Left hindlimb (tissue), 1 donor: ENCODE data around the gene TRAPPC6A.

Experiments
- DNase-seq: peaks from one replicate; pipeline ENCODE4 v3.0.0-alpha.2; 2018

The TRAPPC6A gene

DNA sequence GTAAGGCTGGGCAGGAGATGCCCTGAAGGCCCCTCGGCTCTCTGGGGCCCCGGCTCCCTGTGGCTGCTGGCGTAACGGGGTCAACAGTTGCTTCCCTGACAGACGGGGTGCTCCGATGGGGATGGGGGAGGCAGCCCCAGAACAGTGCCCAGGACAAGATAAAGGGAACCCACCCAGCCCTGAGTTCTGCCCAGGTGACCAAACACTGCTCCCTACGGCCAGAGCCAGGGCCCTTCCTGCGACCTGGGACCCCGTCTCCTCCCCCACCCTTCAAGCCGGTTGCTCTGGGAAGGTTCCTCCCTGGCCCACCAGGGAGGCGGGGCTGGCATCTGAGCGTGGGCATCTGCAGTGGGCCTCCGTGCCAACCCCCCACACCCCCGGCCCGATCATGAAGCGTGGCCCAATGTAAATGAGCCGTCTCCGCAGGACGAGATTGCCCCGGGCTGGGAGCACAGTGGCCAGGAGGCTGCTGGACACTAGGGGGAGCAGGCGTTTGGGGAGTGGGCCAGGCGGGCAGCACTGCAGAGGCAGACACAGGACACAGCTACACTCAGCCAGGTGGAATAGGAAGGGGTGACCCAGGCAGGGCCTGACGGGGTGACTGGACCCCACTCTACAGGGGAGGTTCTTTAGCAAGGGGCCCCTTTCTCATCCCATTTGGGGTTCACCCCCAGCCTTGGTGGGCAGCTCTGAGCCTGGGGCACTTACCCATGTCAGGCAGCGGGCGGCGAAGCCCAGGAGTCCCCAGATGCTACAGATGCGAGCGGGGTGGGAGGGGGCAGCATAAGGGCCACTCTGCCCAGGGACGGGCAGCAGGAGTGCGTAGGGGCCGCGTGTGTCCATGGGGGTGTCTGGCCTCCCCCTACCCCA lies 16.1 kb downstream of the TRAPPC6A start:
- DNase-seq = no peak

DNA sequence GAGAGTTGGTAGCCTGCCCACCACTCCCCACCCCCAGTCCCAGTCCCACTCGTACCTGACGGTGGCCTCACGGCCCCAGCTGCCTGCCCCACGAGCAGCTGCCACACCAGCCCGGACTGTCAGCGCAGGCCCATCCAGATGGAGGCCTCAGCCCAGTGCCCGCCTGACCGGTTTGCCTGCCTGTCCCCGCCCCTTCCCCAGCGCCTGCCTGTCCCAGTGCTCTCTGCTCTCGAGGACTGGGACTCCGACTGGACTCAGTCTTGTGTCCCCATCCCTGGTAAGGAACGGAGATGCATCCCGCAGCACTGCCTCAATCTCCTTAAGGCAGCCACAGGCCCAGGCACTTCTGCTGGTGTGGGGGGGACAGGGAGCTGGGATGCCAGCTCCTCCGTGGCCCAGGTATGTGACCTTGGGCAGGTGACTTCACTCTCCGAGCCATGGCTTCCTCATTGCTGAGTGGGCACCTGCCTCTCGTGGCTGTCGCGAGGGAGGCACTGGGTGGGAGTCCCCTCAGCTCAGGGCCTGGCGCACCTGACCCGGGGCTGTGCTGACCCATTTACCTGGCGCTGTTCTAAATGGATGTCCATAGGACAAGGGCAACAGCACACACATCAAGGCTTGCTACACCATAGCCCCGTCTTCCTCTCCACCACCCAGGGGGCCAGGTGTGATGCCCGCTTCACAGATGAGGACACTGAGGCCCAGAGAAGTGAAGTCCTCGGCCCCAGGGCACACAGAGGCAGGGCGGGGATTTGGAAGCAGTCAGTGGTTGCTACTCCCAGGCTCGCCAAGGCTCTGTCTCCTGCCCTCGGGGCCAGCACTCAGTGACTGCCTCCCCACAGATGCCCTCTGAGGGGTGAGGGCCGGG lies 16.9 kb downstream of the TRAPPC6A start, which contains the start of gene NKPD1:
TSS of gene NKPD1 (minus strand) at position 113 of the 868 bp plus-strand sequence. CDS start 832 bp downstream, outside the sequence.
- no peak for DNase-seq

DNA sequence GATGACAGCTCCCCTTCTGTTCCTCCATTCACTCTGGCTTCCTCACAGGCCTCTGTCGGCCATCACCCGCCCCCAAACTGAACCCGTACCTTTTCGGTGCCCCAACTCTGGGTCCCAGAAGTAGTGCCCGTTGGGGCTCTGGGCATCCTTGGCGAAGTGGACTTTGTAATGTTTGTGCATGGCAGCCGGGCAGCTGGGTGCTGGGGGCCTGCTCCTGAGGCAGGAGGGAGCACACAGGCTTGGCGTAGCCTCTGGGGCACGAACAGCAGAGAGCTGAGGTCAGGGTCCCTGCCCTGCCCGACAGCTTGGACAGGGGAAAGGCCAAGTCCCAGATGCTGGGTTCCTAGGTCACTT lies 18.1 kb downstream of the TRAPPC6A start:
- DNase-seq = no peak

DNA sequence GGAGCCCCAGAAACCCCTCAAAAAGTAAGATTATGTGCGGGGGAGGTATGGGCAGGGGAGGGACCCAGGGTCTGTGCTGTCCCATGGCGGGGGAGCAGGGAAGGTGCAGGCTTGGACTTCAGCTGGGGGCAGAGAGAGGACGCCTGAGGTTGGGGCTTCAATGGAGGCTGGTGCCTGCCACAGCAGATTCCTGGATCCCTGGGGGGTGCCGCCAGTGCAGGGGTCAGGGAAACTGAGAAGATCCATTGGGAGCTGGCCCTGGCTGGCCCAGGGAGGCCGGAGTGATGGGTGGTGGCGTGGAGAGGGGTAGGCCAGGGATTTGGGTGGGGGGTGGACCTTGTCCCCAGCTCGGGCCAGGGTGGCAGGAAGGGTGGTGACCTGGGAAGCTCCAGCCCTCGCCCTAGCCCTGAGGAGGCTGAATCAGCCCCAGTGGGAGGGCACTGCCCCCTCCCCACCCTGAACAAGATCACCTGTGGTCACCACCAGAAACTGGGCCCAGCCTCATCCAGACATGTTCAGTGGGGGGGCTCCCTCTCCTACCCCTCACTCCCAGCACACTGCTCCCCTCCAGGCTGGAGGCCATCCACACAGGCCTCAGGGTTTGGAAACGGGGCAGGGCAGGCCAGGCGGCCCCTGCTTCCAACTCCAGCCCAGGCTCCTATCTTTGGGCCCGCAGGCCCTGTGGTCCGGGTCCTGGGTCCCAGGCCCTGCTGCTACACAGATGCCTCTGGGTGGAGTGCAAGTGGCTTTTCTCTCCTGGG lies 18.6 kb downstream of the TRAPPC6A start:
- no peak for DNase-seq

DNA sequence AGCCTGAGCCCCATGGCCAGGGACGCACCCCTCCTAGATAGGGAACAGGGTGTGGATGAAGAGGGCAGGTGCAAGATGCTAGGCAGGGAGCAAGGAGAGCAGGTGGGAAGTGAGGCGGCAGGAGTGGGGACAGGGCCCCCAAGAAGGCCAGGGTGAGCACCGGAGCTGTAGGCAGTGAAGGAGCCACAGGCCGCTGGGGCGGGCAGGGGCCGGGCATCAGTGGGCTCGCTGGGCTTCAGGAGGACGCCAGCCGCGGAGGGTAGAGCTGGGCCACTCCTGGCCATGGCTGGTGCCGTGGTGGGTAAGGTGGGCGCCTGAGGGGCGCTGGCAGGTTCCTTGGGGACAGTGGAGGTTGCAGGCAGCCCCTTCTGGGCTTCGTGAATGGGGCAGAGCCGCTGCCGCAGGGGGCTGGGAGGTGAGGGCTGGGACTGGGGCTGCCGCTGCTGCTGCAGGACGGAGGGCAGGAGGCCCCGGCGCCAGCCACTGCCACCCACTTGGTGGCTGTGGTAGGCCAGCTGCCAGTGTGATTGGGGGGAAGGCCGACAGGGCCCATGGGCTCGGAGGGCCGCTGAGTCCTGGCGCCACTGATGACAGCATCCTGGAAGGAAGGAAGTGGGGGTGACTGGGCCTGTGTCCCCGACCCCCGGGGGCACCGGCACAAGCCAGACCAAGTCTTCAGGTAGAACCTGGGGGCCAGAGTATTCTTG lies 19.4 kb downstream of the TRAPPC6A start:
- DNase-seq = no peak

GRCh38 chr19:45156751-45157150 lies 21.3 kb downstream of the TRAPPC6A start:
- no peak for DNase-seq

GRCh38 chr19:45156011-45156630 lies 21.9 kb downstream of the TRAPPC6A start:
- DNase-seq = no peak

DNA sequence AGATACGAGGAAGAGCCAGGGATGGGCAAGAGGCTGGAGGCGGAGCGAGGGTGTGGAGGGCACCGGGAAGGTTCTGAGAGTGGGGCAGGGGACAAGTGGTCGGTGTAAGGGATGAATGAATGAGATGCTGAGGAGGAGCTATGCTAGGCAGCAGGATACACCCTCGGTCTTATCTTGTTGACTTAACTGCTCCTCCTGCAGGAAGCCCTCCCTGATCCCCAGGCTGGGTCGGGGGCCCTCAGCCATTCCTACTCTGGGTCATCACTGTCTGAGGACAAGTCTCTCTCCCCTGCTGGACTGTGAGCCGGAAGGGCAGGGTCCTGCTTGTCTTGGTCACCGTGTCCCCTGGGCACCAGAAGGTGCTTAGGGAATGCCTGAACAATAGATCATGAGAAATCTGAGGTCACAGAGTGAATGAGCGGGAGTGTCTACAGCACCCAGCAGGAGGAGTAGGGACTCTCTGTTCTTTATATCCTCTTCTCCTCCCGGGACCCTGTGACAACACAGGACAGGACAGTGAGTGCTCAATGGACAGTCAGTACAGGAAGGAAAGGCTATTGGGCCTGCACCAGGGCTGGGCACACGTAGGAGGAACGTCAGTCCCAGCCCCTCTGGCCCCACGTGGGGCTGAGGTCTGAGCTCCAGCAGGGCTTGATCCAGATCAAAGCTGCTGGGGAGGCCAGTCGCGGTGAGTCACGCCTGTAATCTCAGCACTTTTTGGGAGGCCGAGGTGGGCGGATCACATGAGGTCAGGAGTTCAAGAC lies 23.8 kb downstream of the TRAPPC6A start:
- DNase-seq = no peak

- no peak for DNase-seq
Measured at GRCh38 chr19:45153339-45154063, 24.5 kb downstream of the TRAPPC6A start.

GRCh38 chr19:45152504-45153338 lies 25.3 kb downstream of the TRAPPC6A start:
- no peak for DNase-seq

DNA sequence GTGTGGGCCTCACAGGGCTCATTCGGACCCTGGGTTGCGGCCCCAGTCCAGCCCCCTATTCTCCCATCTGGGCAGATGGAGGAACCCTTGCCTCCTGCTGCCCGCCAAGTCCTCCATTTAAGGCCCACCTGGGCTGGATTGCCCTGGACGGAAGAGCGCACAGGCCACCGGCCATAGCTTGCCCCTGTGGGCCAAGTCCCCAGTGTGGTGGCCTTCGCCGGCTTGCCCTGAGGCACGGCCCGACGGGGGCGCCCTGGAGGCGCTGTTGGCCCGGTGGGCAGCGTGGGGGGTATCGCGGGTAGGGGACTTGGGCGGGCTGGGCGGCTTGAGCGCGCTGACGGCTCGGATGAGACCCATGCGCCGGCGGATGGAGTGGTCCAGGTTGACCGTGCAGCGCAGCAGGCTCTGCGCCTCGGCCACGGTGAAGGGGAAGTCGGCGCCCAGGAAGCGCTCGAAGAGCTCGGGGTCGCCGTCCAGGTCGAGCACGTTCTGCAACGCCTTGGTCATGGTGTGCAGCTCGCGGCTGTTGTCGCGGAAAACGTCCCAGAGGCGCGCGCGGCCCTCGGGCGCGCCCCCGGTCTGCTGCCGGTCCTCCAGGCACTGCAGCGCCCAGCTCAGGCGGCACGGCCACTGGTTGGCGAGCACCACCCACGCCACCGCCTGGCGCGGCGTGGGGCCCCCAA lies 26.1 kb downstream of the TRAPPC6A start:
- DNase-seq = no peak

GRCh38 chr19:45151320-45151719 lies 26.7 kb downstream of the TRAPPC6A start:
- no peak for DNase-seq

DNA sequence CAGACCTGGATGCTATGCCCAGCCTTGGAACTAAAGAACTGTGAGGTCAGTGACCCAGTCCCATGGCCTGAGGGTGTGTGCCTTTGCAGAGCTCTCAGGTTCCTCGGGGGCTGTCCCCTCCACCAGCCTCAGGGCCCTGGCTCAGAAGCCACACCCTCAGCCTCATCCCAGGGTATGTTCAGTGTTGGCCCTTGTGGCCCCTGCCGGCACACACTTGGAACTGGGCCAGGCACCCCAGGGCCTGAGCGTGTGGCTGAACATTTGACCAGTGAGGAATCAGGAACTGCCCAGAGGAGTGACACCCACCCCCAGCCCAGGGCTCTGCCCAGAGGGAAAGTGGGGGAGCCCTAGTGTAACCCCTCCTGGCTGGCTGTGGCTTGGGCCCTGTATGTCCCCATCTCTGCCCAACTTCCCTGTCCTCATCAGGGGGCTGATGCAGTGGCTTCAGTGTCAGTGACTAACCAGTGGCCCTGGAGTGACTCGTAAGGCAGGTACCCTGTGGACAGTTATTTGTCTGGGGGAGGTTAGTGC lies 27.2 kb downstream of the TRAPPC6A start:
- no peak for DNase-seq

- no peak for DNase-seq
Measured at GRCh38 chr19:45150180-45150579, 27.9 kb downstream of the TRAPPC6A start.

DNA sequence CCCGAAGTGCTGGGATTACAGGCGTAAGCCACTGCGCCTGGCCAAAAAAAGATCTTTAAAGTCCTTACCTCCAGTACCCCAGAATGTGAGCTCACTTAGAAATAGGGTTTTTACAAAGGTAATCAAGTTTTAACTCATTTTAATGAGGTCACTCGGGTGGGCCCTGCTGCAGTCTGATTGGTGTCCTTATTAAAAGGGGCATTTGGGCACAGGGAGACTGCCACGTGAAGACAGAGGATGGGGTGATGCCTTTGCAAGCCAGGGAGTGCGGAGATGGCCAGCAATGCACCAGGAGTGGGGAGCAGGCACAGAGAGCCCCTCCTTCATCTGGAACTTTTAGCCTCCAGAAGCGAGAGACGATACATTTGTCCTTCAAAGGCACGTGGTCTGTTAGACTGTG lies 28.9 kb downstream of the TRAPPC6A start:
- no peak for DNase-seq

DNA sequence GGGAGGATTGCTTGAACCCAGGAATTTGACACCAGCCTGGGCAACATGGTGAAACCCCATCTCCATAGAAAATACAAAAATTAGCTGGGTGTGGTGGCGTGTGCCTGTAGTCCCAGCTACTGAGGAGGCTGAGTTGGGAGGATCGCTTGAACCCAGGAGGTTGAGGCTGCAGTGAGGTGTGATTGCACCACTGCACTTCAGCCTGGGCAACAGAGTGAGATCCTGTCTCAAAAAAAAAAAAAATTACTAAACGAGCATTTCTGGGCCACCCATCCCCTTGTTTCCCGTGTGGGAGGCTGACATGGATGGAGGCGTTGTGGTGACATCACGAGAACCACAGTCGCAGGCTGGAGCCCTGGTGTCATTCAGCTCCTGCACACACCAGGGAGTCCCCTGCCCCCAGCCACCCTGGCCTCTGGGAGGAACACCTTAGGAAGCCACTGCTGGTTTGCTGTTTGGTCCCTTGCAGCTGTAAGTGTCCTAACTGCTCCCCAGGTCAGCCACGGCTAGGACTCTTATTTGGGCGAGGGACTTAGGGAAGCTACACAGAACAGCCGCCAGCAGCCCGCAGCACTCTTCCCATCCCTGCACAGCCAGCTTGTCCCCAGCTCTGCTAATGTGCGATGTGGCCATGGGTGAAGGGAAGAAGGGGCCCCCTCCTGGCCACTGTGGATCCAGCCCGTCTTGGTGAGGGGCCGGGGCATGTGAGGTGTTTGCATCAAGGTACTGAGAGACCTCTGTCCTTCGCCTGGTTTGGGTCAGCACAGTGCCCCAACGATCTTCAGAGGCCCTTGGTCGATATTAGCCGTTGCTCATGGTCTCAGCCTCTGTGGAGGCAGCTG lies 30.0 kb downstream of the TRAPPC6A start:
- DNase-seq = no peak

GRCh38 chr19:45146741-45147205 lies 31.3 kb downstream of the TRAPPC6A start:
- no peak for DNase-seq
